Measurements from ENCODE around the gene RHOBTB1. TPM values are rescaled to one million over a fixed set of nuclear protein-coding genes. Genes with fewer than 3 reads are reported as not detected.

The RHOBTB1 gene
- total and polyA plus RNA-seq, 2 experiments from 2014 or later: 4.6 to 13.2 TPM

- Histone ChIP-seq H3K27ac (ENCODE audit: low read depth) (no peak overlapping the region), H3K79me2 (replicated peaks; ENCODE audit: insufficient read depth) (no peaks in the 10 kb centered on the region), H3K4me2 (no peak overlapping the region), H2AFZ (no peak overlapping the region), H3K27me3 (ENCODE audit: insufficient read depth) (no peaks in the 10 kb centered on the region), H3K4me1 (ENCODE audit: insufficient read depth) (no peaks in the 10 kb centered on the region), H4K20me1 (replicated peaks; ENCODE audit: insufficient read depth) (no peaks in the 10 kb centered on the region), H3K9me2 (ENCODE audit: insufficient read depth) (no peaks in the 10 kb centered on the region), H3K4me3 (no peak overlapping the region), H3K36me3 (ENCODE audit: insufficient read depth) (no peaks in the 10 kb centered on the region), H3F3A (replicated peaks; ENCODE audit: low read depth) (no peaks in the 10 kb centered on the region)
- no peaks in the 10 kb centered on the region for H3K4me1 Mint-ChIP-seq
- no peak for DNase-seq (ENCODE audit: low spot score)
- no peaks in the 10 kb centered on the region for H3K9me3 Mint-ChIP-seq
- H3K27ac Mint-ChIP-seq: no peak overlapping the region
- no peaks in the 10 kb centered on the region for H3K36me3 Mint-ChIP-seq (ENCODE audit: low read depth)
- no peak for ATAC-seq
- H3K27me3 Mint-ChIP-seq (ENCODE audit: insufficient read depth, low read depth, poor library complexity): no peaks in the 10 kb centered on the region
- TF ChIP-seq ZNF331 (CRISPR knock-in tag; IDR thresholded peaks at IDR 0.05; ENCODE audit: low read depth): no peak
- H3K4me3 Mint-ChIP-seq: no peak overlapping the region
These were observed 10.1 kb upstream of the RHOBTB1 start for GRCh38 chr10:60954035-60954434.

- Mint-ChIP-seq H3K36me3 (ENCODE audit: low read depth) (no peaks in the 10 kb centered on the region), H3K9me3 (no peaks in the 10 kb centered on the region), H3K4me3 (no peak overlapping the region), H3K27me3 (ENCODE audit: insufficient read depth, low read depth, poor library complexity) (no peaks in the 10 kb centered on the region), H3K27ac (no peak overlapping the region), H3K4me1 (no peaks in the 10 kb centered on the region)
- H3K9me2 ChIP-seq (ENCODE audit: insufficient read depth): no peaks in the 10 kb centered on the region
- H3F3A ChIP-seq (replicated peaks; ENCODE audit: low read depth): no peaks in the 10 kb centered on the region
- H2AFZ ChIP-seq: no peak overlapping the region
- H3K79me2 ChIP-seq (replicated peaks; ENCODE audit: insufficient read depth): no peaks in the 10 kb centered on the region
- no peak for ATAC-seq
- H3K4me1 ChIP-seq (ENCODE audit: insufficient read depth): no peaks in the 10 kb centered on the region
- no peak overlapping the region for H3K27ac ChIP-seq (ENCODE audit: low read depth)
- no peaks in the 10 kb centered on the region for H3K27me3 ChIP-seq (ENCODE audit: insufficient read depth)
- DNase-seq (ENCODE audit: low spot score): no peak
- H3K4me2 ChIP-seq: no peak overlapping the region
- H3K36me3 ChIP-seq (ENCODE audit: insufficient read depth): no peaks in the 10 kb centered on the region
- H3K4me3 ChIP-seq: no peak overlapping the region
- no peaks in the 10 kb centered on the region for H4K20me1 ChIP-seq (replicated peaks; ENCODE audit: insufficient read depth)
- TF ChIP-seq ZNF114 (CRISPR knock-in tag; IDR thresholded peaks at IDR 0.05) (no peak), ZNF331 (CRISPR knock-in tag; IDR thresholded peaks at IDR 0.05; ENCODE audit: low read depth) (no peak), EZH2 (IDR thresholded peaks at IDR 0.05; ENCODE audit: low read depth, unreplicated experiment) (no peak), CTCF (conservative IDR thresholded peaks at IDR 0.05; ENCODE audit: low read depth in 2 of 2) (no peak), ETS1 (IDR thresholded peaks at IDR 0.05) (no peak), REST (IDR thresholded peaks at IDR 0.05; ENCODE audit: unreplicated experiment) (no peak), EZH2phosphoT487 (IDR thresholded peaks at IDR 0.05; ENCODE audit: unreplicated experiment) (no peak), POLR2AphosphoS5 (IDR thresholded peaks at IDR 0.05; ENCODE audit: low read depth) (no peak), ZNF462 (CRISPR knock-in tag; IDR thresholded peaks at IDR 0.05) (no peak)
These were observed 9.4 kb upstream of the RHOBTB1 start for GRCh38 chr10:60953420-60953819.

All from GM23338 (cell line).